HCT116 (cell line): ENCODE results near the gene DAND5. TPM values are rescaled to one million over a fixed set of nuclear protein-coding genes. Genes with fewer than 3 reads are reported as not detected.
"Not testable (repeated sequence)": the region's sequence is repeated elsewhere in the genome, so short reads cannot be mapped to it uniquely, and the experiment has no call there.

Experiments used
- ATAC-seq: fragments of 200-7000 bp; cut with Tn5 transposase; 2 replicates; pipeline ENCODE4 v1.9.1; 2020; ENCODE audit warnings: mild to moderate bottlenecking, moderate library complexity
- BruUV-seq: library from RNA; stranded (reverse); fragments of 400-500 nt; replicated peaks from 2 replicates; lab custom pipeline; 2021; lab: Mats Ljungman, UMichigan
- CTCF ChIA-PET: fragments of 300-600 bp; sonication (Branson Sonifier 250); formaldehyde crosslinking; loops from one replicate; lab custom pipeline; 2021; ENCODE audit warnings: antibody characterized with exemption; lab: Charles Lee
- POLR2A ChIA-PET: fragments of 300-600, 350-600 bp; sonication (Branson Sonifier 250); formaldehyde crosslinking; loops from one replicate; lab custom pipeline; 2021; ENCODE audit warnings: antibody characterized with exemption; lab: Charles Lee
- RAD21 ChIA-PET, 2 experiments: fragments of 300-600 bp; sonication (Branson Sonifier 250); formaldehyde crosslinking; loops; one replicate each; lab custom pipeline; 2023; ENCODE audit warnings: low total read pairs in 2 of 2; ENCODE audit not compliant: uncharacterized antibody in 2 of 2, unreplicated experiment in 2 of 2, low non-redundant PET in 1 of 2; lab: Charles Lee
- DNase-seq: peaks from one replicate; pipeline ENCODE4 v3.0.0-alpha.2; 2010; ENCODE audit warnings: low read depth, low spot score
- H2AFZ ChIP-seq: fragments of 200-600 bp; shearing (Covaris generic), sonication (generic); 2 replicates; pipeline ENCODE4 v1.6.1; 2017; ENCODE audit warnings: low read depth, mixed run types, mixed read lengths, antibody characterized with exemption, low read length; ENCODE audit not compliant: poor library complexity, severe bottlenecking
- H3K27ac ChIP-seq: 2 replicates; pipeline ENCODE4 v1.5.1; 2012; ENCODE audit warnings: low read depth, low read length
- H3K27me3 ChIP-seq: fragments of 200-600 bp; sonication (generic); 2 replicates; pipeline ENCODE4 v1.6.1; 2016; ENCODE audit warnings: mixed run types, low read length, mixed read lengths; ENCODE audit not compliant: insufficient read depth
- H3K36me3 ChIP-seq, 2 experiments: fragments of 200-500 bp in 1 of 2; fragments of 200-600 bp in 1 of 2; sonication (Bioruptor generic) in 1 of 2; sonication (generic) in 1 of 2; 2 replicates each; pipeline versions ENCODE4 v1.5.1 to v1.6.1; 2014 to 2016; ENCODE audit warnings: low read length in 2 of 2, inconsistent platforms in 1 of 2, mixed read lengths in 1 of 2, mixed run types in 1 of 2; ENCODE audit not compliant: insufficient read depth in 2 of 2, control insufficient read depth in 1 of 2
- H3K4me1 ChIP-seq, 2 experiments: fragments of 200-600 bp in 1 of 2; sonication (generic) in 1 of 2; 2 replicates each; pipeline versions ENCODE4 v1.5.1 to v1.6.1; 2012 to 2017; ENCODE audit warnings: low read length in 2 of 2, inconsistent platforms in 1 of 2, mild to moderate bottlenecking in 1 of 2, mixed read lengths in 1 of 2, mixed run types in 1 of 2, moderate library complexity in 1 of 2; ENCODE audit not compliant: insufficient read depth in 2 of 2, control insufficient read depth in 1 of 2
- H3K4me2 ChIP-seq: fragments of 200-600 bp; sonication (generic); 2 replicates; pipeline ENCODE4 v1.6.1; 2017; ENCODE audit warnings: mixed run types, low read length, mixed read lengths
- H3K4me3 ChIP-seq, 2 experiments: fragments of 200-600 bp in 1 of 2; sonication (generic) in 1 of 2; replicated peaks in 1 of 2; 2 replicates each; pipeline ENCODE4 v1.5.1; 2011 to 2016; ENCODE audit warnings: low read length in 2 of 2, control low read depth in 1 of 2, low read depth in 1 of 2, mild to moderate bottlenecking in 1 of 2, mixed read lengths in 1 of 2, mixed run types in 1 of 2
- H3K79me2 ChIP-seq: fragments of 200-600 bp; sonication (generic); 2 replicates; pipeline ENCODE4 v1.6.1; 2017; ENCODE audit warnings: mild to moderate bottlenecking, mixed run types, low read length, moderate library complexity, mixed read lengths; ENCODE audit not compliant: insufficient read depth
- H3K9ac ChIP-seq: fragments of 200-600 bp; sonication (generic); 2 replicates; pipeline ENCODE4 v1.6.1; 2016; ENCODE audit warnings: low read length, mixed read lengths
- H3K9me2 ChIP-seq: fragments of 200-600 bp; sonication (generic), shearing (Covaris generic); 2 replicates; pipeline ENCODE4 v1.6.1; 2017; ENCODE audit warnings: mixed run types, mild to moderate bottlenecking, moderate library complexity; ENCODE audit not compliant: insufficient read depth
- H3K9me3 ChIP-seq, 2 experiments: fragments of 200-500 bp in 1 of 2; fragments of 200-600 bp in 1 of 2; sonication (Bioruptor generic) in 1 of 2; sonication (generic) in 1 of 2; 2 replicates each; pipeline ENCODE4 v1.6.1; 2014 to 2017; ENCODE audit warnings: low read length in 2 of 2, mixed read lengths in 2 of 2, inconsistent platforms in 1 of 2, low read depth in 1 of 2, mild to moderate bottlenecking in 1 of 2, mixed run types in 1 of 2, moderate library complexity in 1 of 2; ENCODE audit not compliant: control insufficient read depth in 1 of 2, insufficient read depth in 1 of 2
- H4K20me1 ChIP-seq: fragments of 200-600 bp; sonication (generic), shearing (Covaris generic); 2 replicates; pipeline ENCODE4 v1.6.1; 2017; ENCODE audit warnings: mixed run types, mild to moderate bottlenecking, moderate library complexity; ENCODE audit not compliant: insufficient read depth
- CBX3 ChIP-seq: IDR thresholded peaks from 2 replicates; pipeline ENCODE4 v1.6.1; 2012; ENCODE audit warnings: low read depth
- ELF1 ChIP-seq: IDR thresholded peaks from 2 replicates; pipeline ENCODE4 v1.6.1; 2012; ENCODE audit warnings: low read depth, borderline replicate concordance
- EZH2phosphoT487 ChIP-seq: fragments of 200-600 bp; IDR thresholded peaks from 2 replicates; pipeline ENCODE4 v1.6.1; 2018; ENCODE audit warnings: antibody characterized with exemption, borderline replicate concordance
- JUND ChIP-seq: IDR thresholded peaks from 2 replicates; pipeline ENCODE4 v1.6.1; 2012
- SIN3A ChIP-seq: IDR thresholded peaks from 2 replicates; pipeline ENCODE4 v1.6.1; 2012; ENCODE audit warnings: low read depth
- SRF ChIP-seq: IDR thresholded peaks from 2 replicates; pipeline ENCODE4 v1.6.1; 2012; ENCODE audit warnings: low read depth
- TCF7L2 ChIP-seq: IDR thresholded peaks from 2 replicates; pipeline ENCODE4 v1.7.0; 2011; ENCODE audit warnings: borderline replicate concordance, inconsistent platforms; ENCODE audit not compliant: insufficient read depth, insufficient read length; ENCODE audit errors: extremely low read depth
- ZFX ChIP-seq: fragments of 450-650 bp; IDR thresholded peaks from 2 replicates; pipeline ENCODE4 v1.6.1; 2017
- ZNF274 ChIP-seq: fragments of 200-500 bp; sonication (Bioruptor generic); IDR thresholded peaks from 2 replicates; pipeline ENCODE4 v1.6.1; 2014; ENCODE audit warnings: mild to moderate bottlenecking, low read depth, low read length, inconsistent platforms
- intact Hi-C: fragments of 100-400 bp; cut with micrococcal nuclease; formaldehyde crosslinking; loops from 2 replicates; pipeline ENCODE4 v1.10.0; 2022
- total RNA-seq: library from RNA; stranded (reverse); gene quantifications from one replicate; pipeline ENCODE4 v1.2.1, GENCODE V29; 2021; ENCODE audit not compliant: unreplicated experiment
- TF ChIP-seq, protein P1 (sequence below), 3 experiments: fragments of 200-600 bp in 1 of 3; sonication (generic) in 1 of 3; IDR thresholded peaks in 2 of 3; conservative IDR thresholded peaks in 1 of 3; 2 replicates each; pipeline ENCODE4 v1.5.1; 2012 to 2017; ENCODE audit warnings: low read depth in 2 of 3, low read length in 2 of 3, antibody characterized with exemption in 1 of 3, borderline replicate concordance in 1 of 3, control low read depth in 1 of 3, mild to moderate bottlenecking in 1 of 3, mixed read lengths in 1 of 3, mixed run types in 1 of 3, moderate library complexity in 1 of 3; ENCODE audit not compliant: insufficient read depth in 1 of 3

DAND5 gene
- total RNA-seq, 1 experiment from 2014 or later: 0.25 TPM

GRCh38 chr19:12974301-12975220 is 5.2 kb downstream of the DAND5 start (continued):
- TF ChIP-seq SRF (no peak), ZFX (no peak), ELF1 (no peak), TCF7L2 (no peak), JUND (no peak), SIN3A (no peak), ZNF274 (no peak), EZH2phosphoT487 (no peak)
- TF ChIP-seq, protein P1, sequence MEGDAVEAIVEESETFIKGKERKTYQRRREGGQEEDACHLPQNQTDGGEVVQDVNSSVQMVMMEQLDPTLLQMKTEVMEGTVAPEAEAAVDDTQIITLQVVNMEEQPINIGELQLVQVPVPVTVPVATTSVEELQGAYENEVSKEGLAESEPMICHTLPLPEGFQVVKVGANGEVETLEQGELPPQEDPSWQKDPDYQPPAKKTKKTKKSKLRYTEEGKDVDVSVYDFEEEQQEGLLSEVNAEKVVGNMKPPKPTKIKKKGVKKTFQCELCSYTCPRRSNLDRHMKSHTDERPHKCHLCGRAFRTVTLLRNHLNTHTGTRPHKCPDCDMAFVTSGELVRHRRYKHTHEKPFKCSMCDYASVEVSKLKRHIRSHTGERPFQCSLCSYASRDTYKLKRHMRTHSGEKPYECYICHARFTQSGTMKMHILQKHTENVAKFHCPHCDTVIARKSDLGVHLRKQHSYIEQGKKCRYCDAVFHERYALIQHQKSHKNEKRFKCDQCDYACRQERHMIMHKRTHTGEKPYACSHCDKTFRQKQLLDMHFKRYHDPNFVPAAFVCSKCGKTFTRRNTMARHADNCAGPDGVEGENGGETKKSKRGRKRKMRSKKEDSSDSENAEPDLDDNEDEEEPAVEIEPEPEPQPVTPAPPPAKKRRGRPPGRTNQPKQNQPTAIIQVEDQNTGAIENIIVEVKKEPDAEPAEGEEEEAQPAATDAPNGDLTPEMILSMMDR (IDR thresholded peaks at IDR 0.05 in 2 of 3, conservative IDR thresholded peaks at IDR 0.05 in 1 of 3; ENCODE audit: borderline replicate concordance in 1 of 3, insufficient read depth in 1 of 3, low read depth in 2 of 3, low read length in 2 of 3): no peak

GRCh38 chr19:12975221-12975741 is 5.9 kb downstream of the DAND5 start:
- Histone ChIP-seq H3K9me2 (no peaks in the 10 kb centered on the region), H3K27me3 (no peaks in the 10 kb centered on the region), H3K36me3 (no peaks in the 10 kb centered on the region), H3K4me3 (no peak overlapping the region), H3K27ac (no peak overlapping the region), H4K20me1 (no peaks in the 10 kb centered on the region), H3K9me3 (no peaks in the 10 kb centered on the region), H2AFZ (no peak overlapping the region), H3K79me2 (no peaks in the 10 kb centered on the region), H3K4me1 (peaks cover 0 to 13% of the 10 kb centered on the region in 2 experiments; a peak in 1 of 4 replicates), H3K4me2 (no peak overlapping the region), H3K9ac (no peak overlapping the region)
- CTCF ChIA-PET: interaction anchor here (1.4 to 8.0 kb wide), 4 partner anchors 10 to 119 kb away, joined by 8 to 94 read pairs (median 48); no protein-coding TSS in a partner anchor
- ATAC-seq: no peak
- POLR2A ChIA-PET: no interaction called here
- TF ChIP-seq ZNF274 (no peak), ZFX (no peak), CBX3 (no peak)
- intact Hi-C loops: loop anchor here (5.0 to 10.0 kb wide), 2 partner anchors 362 to 620 kb away; no protein-coding TSS in a partner anchor
- BruUV-seq: no TSS peak
- DNase-seq: no peak
- RAD21 ChIA-PET: no interaction called here

- H3K9me3 ChIP-seq, DNase-seq, ATAC-seq, H3K4me2 ChIP-seq, H3K27ac ChIP-seq, H3K4me3 ChIP-seq, H2AFZ ChIP-seq, RAD21 ChIA-PET, H3K36me3 ChIP-seq, H3K9me2 ChIP-seq, BruUV-seq, H4K20me1 ChIP-seq, H3K27me3 ChIP-seq, H3K9ac ChIP-seq, H3K79me2 ChIP-seq: not testable (repeated sequence)
- POLR2A ChIA-PET: interaction anchor here (1.1 to 2.7 kb wide), 2 partner anchors 85 to 179 kb away, joined by 5 to 8 read pairs; no protein-coding TSS in a partner anchor
- H3K4me1 ChIP-seq: peaks cover 0 to 13% of the 10 kb centered on the region in 2 experiments; a peak in 1 of 4 replicates
- CTCF ChIA-PET: interaction anchor here (0.9 to 8.0 kb wide), 6 partner anchors 11 to 286 kb away, joined by 3 to 94 read pairs (median 20); partner anchors contain the start of gene NACC1
- intact Hi-C loops: loop anchor here (5.0 to 10.0 kb wide), 2 partner anchors 361 to 619 kb away; no protein-coding TSS in a partner anchor
These were observed 6.7 kb downstream of the DAND5 start for GRCh38 chr19:12976109-12976508.
